Muscle of back (tissue), 11 donors: ENCODE data around the gene GABBR2. TPM values are rescaled to one million over a fixed set of nuclear protein-coding genes. Genes with fewer than 3 reads are reported as not detected.
A peak's percentile ranks its signal among the peaks of the same experiment; 100 is the strongest.

ENCODE experiments used
- DNase-seq, 3 donors: peaks; one replicate each; pipeline versions ENCODE4 v3.0.0 to v3.0.0-alpha.2; 2013
- polyA plus RNA-seq, 10 donors: library from polyadenylated mRNA; unstranded; fragments of 120-200 nt; gene quantifications; one replicate each; pipeline ENCODE4 v1.2.1, GENCODE V29; 2013; ENCODE audit not compliant: insufficient read length in 10 of 10

Gene GABBR2
- polyA plus RNA-seq, 10 donors, result 0.38 to 1.7 (median 0.95) TPM

GRCh38 chr9:98323831-98324135 lies 385.0 kb downstream of the GABBR2 start:
- no peak for DNase-seq

- no peak for DNase-seq
Observed at GRCh38 chr9:98323051-98323830, 385.5 kb downstream of the GABBR2 start.

GRCh38 chr9:98321269-98321668 lies 387.5 kb downstream of the GABBR2 start:
- no peak for DNase-seq

GRCh38 chr9:98318834-98319478 lies 389.8 kb downstream of the GABBR2 start:
- DNase-seq, result no peak

GRCh38 chr9:98318041-98318790 lies 390.5 kb downstream of the GABBR2 start:
- no peak for DNase-seq

GRCh38 chr9:98317134-98317857 lies 391.4 kb downstream of the GABBR2 start:
- DNase-seq, result no peak

GRCh38 chr9:98316445-98317133 lies 392.1 kb downstream of the GABBR2 start:
- no peak for DNase-seq

GRCh38 chr9:98315551-98316060 lies 393.1 kb downstream of the GABBR2 start:
- peak; percentile 77 to 84 (median 80) for DNase-seq

GRCh38 chr9:98315067-98315453 lies 393.7 kb downstream of the GABBR2 start:
- no peak for DNase-seq

GRCh38 chr9:98314381-98315066 lies 394.2 kb downstream of the GABBR2 start:
- DNase-seq, result no peak

GRCh38 chr9:98312365-98312764 lies 396.4 kb downstream of the GABBR2 start:
- DNase-seq, result no peak

- no peak for DNase-seq
Observed at GRCh38 chr9:98311541-98311940, 397.2 kb downstream of the GABBR2 start.

GRCh38 chr9:98310752-98311392 lies 397.9 kb downstream of the GABBR2 start:
- no peak for DNase-seq

- no peak for DNase-seq
Observed at GRCh38 chr9:98306384-98307145, 402.2 kb downstream of the GABBR2 start.

GRCh38 chr9:98304381-98304780 lies 404.4 kb downstream of the GABBR2 start:
- DNase-seq, result no peak

- DNase-seq, result no peak
Observed at GRCh38 chr9:98303633-98304125, 405.1 kb downstream of the GABBR2 start.

GRCh38 chr9:98302938-98303632 lies 405.6 kb downstream of the GABBR2 start:
- DNase-seq, result no peak

GRCh38 chr9:98302150-98302549 lies 406.6 kb downstream of the GABBR2 start:
- no peak for DNase-seq

- DNase-seq, result no peak
Observed at GRCh38 chr9:98300611-98301010, 408.1 kb downstream of the GABBR2 start.
